NK-92 (cell line): ENCODE results near the gene CERS3.

Source experiments
- DNase-seq: peaks from one replicate; lab custom pipeline; 2025; ENCODE audit not compliant: unreplicated experiment; lab: John Stamatoyannopoulos, UW

The CERS3 gene

GRCh38 chr15:100385300-100386050 is 143.3 kb downstream of the CERS3 start:
- no peak for DNase-seq

- no peak for DNase-seq
Measured at GRCh38 chr15:100384108-100384410, 144.7 kb downstream of the CERS3 start.

GRCh38 chr15:100383302-100384107 is 145.2 kb downstream of the CERS3 start:
- no peak for DNase-seq

- no peak for DNase-seq
Measured at GRCh38 chr15:100373942-100374341, 154.8 kb downstream of the CERS3 start.

- no peak for DNase-seq
Measured at GRCh38 chr15:100373120-100373896, 155.4 kb downstream of the CERS3 start.

- no peak for DNase-seq
Measured at GRCh38 chr15:100372739-100373119, 156.0 kb downstream of the CERS3 start.

GRCh38 chr15:100355342-100355741 is 173.4 kb downstream of the CERS3 start:
- DNase-seq = no peak

GRCh38 chr15:100353449-100353848 is 175.3 kb downstream of the CERS3 start:
- DNase-seq = no peak

GRCh38 chr15:100350434-100351226 is 178.1 kb downstream of the CERS3 start:
- no peak for DNase-seq
